ENCODE measurements around the gene KLF3.
"Not testable (repeated sequence)": the region's sequence is repeated elsewhere in the genome, so short reads cannot be mapped to it uniquely, and the experiment has no call there.

KLF3 gene

GRCh38 chr4:38620527-38621027 is 43.4 kb upstream of the KLF3 start:
- Histone ChIP-seq H2AFZ (ENCODE audit: low read length) (no peak overlapping the region), H3K79me2 (ENCODE audit: low read length) (no peaks in the 10 kb centered on the region), H3K27me3 (replicated peaks; ENCODE audit: insufficient read depth, low read length) (no peaks in the 10 kb centered on the region), H3K9me2 (replicated peaks; ENCODE audit: insufficient read depth, low read length) (no peaks in the 10 kb centered on the region), H3K4me2 (ENCODE audit: low read depth, low read length) (no peak overlapping the region), H3F3A (ENCODE audit: insufficient read depth, low read length) (no peaks in the 10 kb centered on the region), H3K36me3 (replicated peaks; ENCODE audit: insufficient read depth, low read length) (no peaks in the 10 kb centered on the region), H3K9ac (ENCODE audit: low read length) (no peak overlapping the region), H3K27ac (ENCODE audit: low read length) (no peak overlapping the region), H3K9me3 (replicated peaks; ENCODE audit: insufficient read depth, low read length) (no peaks in the 10 kb centered on the region), H3K4me3 (ENCODE audit: low read length) (no peak overlapping the region), H4K20me1 (ENCODE audit: insufficient read depth, low read length) (no peaks in the 10 kb centered on the region), H3K4me1 (ENCODE audit: low read length) (no peaks in the 10 kb centered on the region)
- no peak for DNase-seq
- TF ChIP-seq EZH2phosphoT487 (IDR thresholded peaks at IDR 0.05; ENCODE audit: low read length) (no peak), EZH2 (optimal IDR thresholded peaks at IDR 0.05; ENCODE audit: low read depth, low read length) (no peak)

GRCh38 chr4:38621028-38621684 is 42.8 kb upstream of the KLF3 start:
- H3K27me3 ChIP-seq (replicated peaks; ENCODE audit: insufficient read depth, low read length): no peaks in the 10 kb centered on the region
- no peaks in the 10 kb centered on the region for H4K20me1 ChIP-seq (ENCODE audit: insufficient read depth, low read length)
- H3K27ac ChIP-seq (ENCODE audit: low read length): no peak overlapping the region
- H3K36me3 ChIP-seq (replicated peaks; ENCODE audit: insufficient read depth, low read length): no peaks in the 10 kb centered on the region
- no peaks in the 10 kb centered on the region for H3K4me1 ChIP-seq (ENCODE audit: low read length)
- no peak overlapping the region for H3K4me2 ChIP-seq (ENCODE audit: low read depth, low read length)
- no peak for DNase-seq
- no peak overlapping the region for H2AFZ ChIP-seq (ENCODE audit: low read length)
- no peaks in the 10 kb centered on the region for H3K9me2 ChIP-seq (replicated peaks; ENCODE audit: insufficient read depth, low read length)
- TF ChIP-seq EZH2phosphoT487 (IDR thresholded peaks at IDR 0.05; ENCODE audit: low read length): no peak
- TF ChIP-seq EZH2 (optimal IDR thresholded peaks at IDR 0.05; ENCODE audit: low read depth, low read length): no peak
- no peak for TF ChIP-seq CTCF (IDR thresholded peaks at IDR 0.05; ENCODE audit: low read length)
- no peak overlapping the region for H3K9ac ChIP-seq (ENCODE audit: low read length)
- H3F3A ChIP-seq (ENCODE audit: insufficient read depth, low read length): no peaks in the 10 kb centered on the region
- H3K4me3 ChIP-seq (ENCODE audit: low read length): no peak overlapping the region
- no peaks in the 10 kb centered on the region for H3K79me2 ChIP-seq (ENCODE audit: low read length)
- no peaks in the 10 kb centered on the region for H3K9me3 ChIP-seq (replicated peaks; ENCODE audit: insufficient read depth, low read length)

GRCh38 chr4:38621831-38622230 is 42.2 kb upstream of the KLF3 start:
- H3K27ac ChIP-seq (ENCODE audit: low read length): no peak overlapping the region
- H3K4me3 ChIP-seq (ENCODE audit: low read length): no peak overlapping the region
- H3K36me3 ChIP-seq (replicated peaks; ENCODE audit: insufficient read depth, low read length): no peaks in the 10 kb centered on the region
- no peak overlapping the region for H3K4me2 ChIP-seq (ENCODE audit: low read depth, low read length)
- no peaks in the 10 kb centered on the region for H4K20me1 ChIP-seq (ENCODE audit: insufficient read depth, low read length)
- no peaks in the 10 kb centered on the region for H3K4me1 ChIP-seq (ENCODE audit: low read length)
- no peaks in the 10 kb centered on the region for H3K9me2 ChIP-seq (replicated peaks; ENCODE audit: insufficient read depth, low read length)
- H3K27me3 ChIP-seq (replicated peaks; ENCODE audit: insufficient read depth, low read length): no peaks in the 10 kb centered on the region
- no peaks in the 10 kb centered on the region for H3F3A ChIP-seq (ENCODE audit: insufficient read depth, low read length)
- no peak overlapping the region for H2AFZ ChIP-seq (ENCODE audit: low read length)
- TF ChIP-seq EZH2phosphoT487 (IDR thresholded peaks at IDR 0.05; ENCODE audit: low read length) (no peak), CTCF (IDR thresholded peaks at IDR 0.05; ENCODE audit: low read length) (no peak), EZH2 (optimal IDR thresholded peaks at IDR 0.05; ENCODE audit: low read depth, low read length) (no peak)
- no peaks in the 10 kb centered on the region for H3K9me3 ChIP-seq (replicated peaks; ENCODE audit: insufficient read depth, low read length)
- no peaks in the 10 kb centered on the region for H3K79me2 ChIP-seq (ENCODE audit: low read length)
- no peak overlapping the region for H3K9ac ChIP-seq (ENCODE audit: low read length)
- no peak for DNase-seq

GRCh38 chr4:38622340-38622739 is 41.7 kb upstream of the KLF3 start:
- not testable (repeated sequence) for H2AFZ ChIP-seq (ENCODE audit: low read length); H3K36me3 ChIP-seq (replicated peaks; ENCODE audit: insufficient read depth, low read length); H3K27ac ChIP-seq (ENCODE audit: low read length); DNase-seq; H3K27me3 ChIP-seq (replicated peaks; ENCODE audit: insufficient read depth, low read length); H3K4me2 ChIP-seq (ENCODE audit: low read depth, low read length); H3K4me3 ChIP-seq (ENCODE audit: low read length); H3K9ac ChIP-seq (ENCODE audit: low read length); H3F3A ChIP-seq (ENCODE audit: insufficient read depth, low read length); H3K9me2 ChIP-seq (replicated peaks; ENCODE audit: insufficient read depth, low read length); H3K9me3 ChIP-seq (replicated peaks; ENCODE audit: insufficient read depth, low read length); H4K20me1 ChIP-seq (ENCODE audit: insufficient read depth, low read length); H3K79me2 ChIP-seq (ENCODE audit: low read length); H3K4me1 ChIP-seq (ENCODE audit: low read length)
